ENCODE results near the gene TMEM190. TPM values are rescaled to one million over a fixed set of nuclear protein-coding genes. Genes with fewer than 3 reads are reported as not detected.
A peak's percentile ranks its signal among the peaks of the same experiment; 100 is the strongest.

The TMEM190 gene
- total and polyA plus RNA-seq, 2 of the 8 experiments (the other 6 are each of a cell fraction or from before 2014, with no cell fraction given): 1.6 TPM; not detected in 1

DNA sequence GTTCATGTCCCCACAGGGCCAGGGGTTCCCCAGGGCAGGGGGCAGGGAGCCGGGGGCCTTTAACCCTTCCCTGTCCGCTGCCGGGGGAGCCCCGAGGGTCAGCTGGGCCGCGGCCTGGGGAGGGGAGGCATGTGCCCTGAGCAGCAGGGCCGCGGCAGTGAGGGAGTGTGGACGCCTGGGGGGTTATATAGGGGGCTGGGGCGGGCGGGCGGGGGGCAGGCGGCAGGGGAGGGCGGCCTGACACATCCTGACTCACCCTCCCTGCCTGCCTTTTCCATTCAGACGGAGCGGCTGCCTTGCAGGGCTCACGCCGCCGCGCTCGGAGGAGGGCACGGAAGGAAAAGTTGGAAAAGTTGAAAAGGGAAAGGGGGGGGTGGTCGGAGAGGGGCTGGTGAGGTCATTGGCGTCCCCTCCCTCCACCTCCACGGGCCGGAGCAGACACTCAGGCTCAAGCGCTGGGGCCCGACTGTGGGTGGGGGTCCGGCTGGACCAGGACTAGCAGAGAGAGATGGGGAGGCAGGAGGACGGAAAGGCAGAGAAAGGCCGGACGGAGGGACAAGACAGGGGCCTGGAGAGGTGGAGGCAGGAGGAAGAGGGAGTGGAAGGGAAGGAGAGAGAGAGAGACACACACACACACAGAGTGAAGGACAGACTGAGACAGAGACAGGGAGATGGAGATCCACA, 6.2 kb upstream of the TMEM190 start, which contains the start of gene IL11:
Gene IL11, minus strand, starts transcription at position 159 of the 684 bp plus-strand sequence. Its CDS starts 153 bp downstream, at position 6.
- CTCF ChIA-PET (ENCODE audit: partially characterized antibody): interaction anchor here (1.0 to 1.5 kb wide), 4 partner anchors 18 to 73 kb away, joined by 3 to 5 read pairs (median 4); no protein-coding TSS in a partner anchor
- Histone ChIP-seq H3K79me1 (ENCODE audit: low read depth, low read length) (no peaks in the 10 kb centered on the region), H2BK5ac (ENCODE audit: low read depth, low read length) (no peak within 1 kb of the TSS; the same call in 1 of the 2 replicates), H3K9me3 (ENCODE audit: insufficient read depth in 2 of 2, low read depth in 1 of 2, low read length in 1 of 2) (no peaks in the 10 kb centered on the region), H2AFZ (ENCODE audit: low read length) (no peak within 1 kb of the TSS; the same call in 1 of the 2 replicates), H3K4me1 (replicated peaks in 1 of 4; ENCODE audit: control insufficient read depth in 3 of 4, insufficient read depth in 4 of 4, low read length in 3 of 4) (peaks cover under 1 to 35% (median 28%) of the 10 kb centered on the region in 4 experiments), H3K23ac (ENCODE audit: insufficient read length) (no peak within 1 kb of the TSS), H2AK5ac (ENCODE audit: low read depth, low read length) (no peak within 1 kb of the TSS; the same call in 1 of the 2 replicates), H4K91ac (replicated peaks; ENCODE audit: insufficient read length, low read length) (peak within 1 kb of the TSS; percentile 15), H3K14ac (ENCODE audit: insufficient read length) (no peak within 1 kb of the TSS), H3K79me2 (ENCODE audit: control insufficient read depth in 1 of 2, insufficient read depth in 2 of 2, low read length in 2 of 2) (no peaks in the 10 kb centered on the region), H2BK12ac (ENCODE audit: low read depth, low read length) (peak within 1 kb of the TSS; percentile 90; the same call in 1 of the 2 replicates), H3K4me2 (ENCODE audit: insufficient read depth in 1 of 2, low read depth in 2 of 2, low read length in 2 of 2) (peak within 1 kb of the TSS; percentile 58 to 81), H4K8ac (ENCODE audit: extremely low read depth, insufficient read depth, low read length) (peak within 1 kb of the TSS; percentile 62), H3K27ac (ENCODE audit: low read depth, low read length) (no peak within 1 kb of the TSS), H3K36me3 (ENCODE audit: control insufficient read depth in 2 of 4, insufficient read depth in 4 of 4, low read length in 3 of 4) (no peaks in the 10 kb centered on the region), H3K27me3 (replicated peaks in 1 of 4; ENCODE audit: control insufficient read depth in 3 of 4, extremely low read depth in 1 of 4, insufficient read depth in 3 of 4, low read length in 3 of 4) (peaks cover 16 to 54% (median 44%) of the 10 kb centered on the region in 4 experiments), H4K5ac (ENCODE audit: insufficient read length, low read depth, low read length) (no peak within 1 kb of the TSS), H2BK15ac (ENCODE audit: low read length) (0 out of 2 replicates have a peak within 1 kb of the TSS, but pooled peaks have one; percentile 46), H3K4ac (replicated peaks; ENCODE audit: insufficient read length, low read depth, low read length) (no peak within 1 kb of the TSS), H3K18ac (ENCODE audit: extremely low read depth, low read length) (peak within 1 kb of the TSS; percentile 78), H3K23me2 (ENCODE audit: low read depth, low read length) (peaks cover 12% of the 10 kb centered on the region; the same call in 1 of the 2 replicates), H4K20me1 (replicated peaks in 1 of 2; ENCODE audit: control insufficient read depth in 1 of 2, insufficient read depth in 2 of 2, low read length in 2 of 2) (no peaks in the 10 kb centered on the region), H3K56ac (replicated peaks; ENCODE audit: insufficient read length, low read depth, low read length) (no peak within 1 kb of the TSS), H2BK120ac (replicated peaks; ENCODE audit: low read depth, low read length) (no peak within 1 kb of the TSS), H3K4me3 (ENCODE audit: extremely low read depth in 1 of 4, insufficient read depth in 2 of 4, low read depth in 3 of 4, low read length in 4 of 4) (peak within 1 kb of the TSS; percentile 24 to 71 (median 47)), H2BK20ac (ENCODE audit: low read length) (no peak within 1 kb of the TSS), H3K9ac (replicated peaks in 1 of 4; ENCODE audit: extremely low read depth in 1 of 4, low read depth in 3 of 4, low read length in 3 of 4) (no peak within 1 kb of the TSS)
- peak; percentile 25 for TF ChIP-seq EZH2 (IDR thresholded peaks at IDR 0.05; ENCODE audit: low read depth, low read length, severe bottlenecking)
- TF ChIP-seq SUZ12 (IDR thresholded peaks at IDR 0.05; ENCODE audit: low read length): peak; percentile 36; the same call in 1 of the 2 replicates
- TF ChIP-seq CTBP2 (IDR thresholded peaks at IDR 0.05; ENCODE audit: borderline replicate concordance, insufficient read depth, insufficient read length, low read length): peak; percentile 10
- no peak for TF ChIP-seq RNF2 (IDR thresholded peaks at IDR 0.05; ENCODE audit: borderline replicate concordance, low read depth, low read length, missing control alignments, poor library complexity, severe bottlenecking)
- 24% methylated on average over 9 of the region's 32 CpGs; no CpG with 5 or more reads in 1 of the 2 experiments for WGBS, 2 experiments (ENCODE audit: extremely low coverage in 1 of 2, insufficient coverage in 1 of 2, insufficient read length in 1 of 2, insufficient replicate concordance in 2 of 2, low coverage in 1 of 2, low lambda C conversion rate in 2 of 2, missing lambda C conversion rate in 1 of 2)
- DNase-seq (ENCODE audit: low read depth in 1 of 2, low spot score in 2 of 2) (no peak), FAIRE-seq (no peak)
- POLR2A ChIA-PET (ENCODE audit: partially characterized antibody): interaction anchor here (0.8 to 7.1 kb wide), 8 partner anchors 13 to 109 kb away, joined by 3 to 58 read pairs (median 14); partner anchors contain the start of genes RPL28, TMEM238 and UBE2S
